ENCODE measurements around the gene ZNF445. TPM values are rescaled to one million over a fixed set of nuclear protein-coding genes. Genes with fewer than 3 reads are reported as not detected.

ZNF445 gene
- total RNA-seq, 1 donor from 2014 or later = 20.4 TPM

DNA sequence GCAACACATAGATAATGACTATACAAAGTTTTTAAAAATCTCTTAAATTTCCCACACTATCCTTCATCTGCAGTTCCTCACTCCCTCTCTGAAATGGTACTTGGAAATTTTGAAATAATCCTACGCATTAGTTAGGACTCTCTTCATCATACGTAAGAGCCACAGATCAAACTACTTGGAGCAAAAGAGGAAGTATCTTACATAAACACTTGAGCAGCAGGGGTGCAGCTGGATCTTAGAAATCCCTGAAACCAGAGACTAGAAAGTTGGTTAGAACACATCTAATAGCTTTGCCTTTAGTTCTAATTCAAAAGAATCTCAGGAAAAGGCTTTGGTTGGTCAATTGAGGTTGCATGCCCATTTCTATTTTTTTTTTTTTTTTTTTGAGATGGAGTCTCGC is 38.8 kb upstream of the ZNF445 start:
- TF ChIP-seq, protein P1, sequence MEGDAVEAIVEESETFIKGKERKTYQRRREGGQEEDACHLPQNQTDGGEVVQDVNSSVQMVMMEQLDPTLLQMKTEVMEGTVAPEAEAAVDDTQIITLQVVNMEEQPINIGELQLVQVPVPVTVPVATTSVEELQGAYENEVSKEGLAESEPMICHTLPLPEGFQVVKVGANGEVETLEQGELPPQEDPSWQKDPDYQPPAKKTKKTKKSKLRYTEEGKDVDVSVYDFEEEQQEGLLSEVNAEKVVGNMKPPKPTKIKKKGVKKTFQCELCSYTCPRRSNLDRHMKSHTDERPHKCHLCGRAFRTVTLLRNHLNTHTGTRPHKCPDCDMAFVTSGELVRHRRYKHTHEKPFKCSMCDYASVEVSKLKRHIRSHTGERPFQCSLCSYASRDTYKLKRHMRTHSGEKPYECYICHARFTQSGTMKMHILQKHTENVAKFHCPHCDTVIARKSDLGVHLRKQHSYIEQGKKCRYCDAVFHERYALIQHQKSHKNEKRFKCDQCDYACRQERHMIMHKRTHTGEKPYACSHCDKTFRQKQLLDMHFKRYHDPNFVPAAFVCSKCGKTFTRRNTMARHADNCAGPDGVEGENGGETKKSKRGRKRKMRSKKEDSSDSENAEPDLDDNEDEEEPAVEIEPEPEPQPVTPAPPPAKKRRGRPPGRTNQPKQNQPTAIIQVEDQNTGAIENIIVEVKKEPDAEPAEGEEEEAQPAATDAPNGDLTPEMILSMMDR (IDR thresholded peaks at IDR 0.05) = no peak
- H3K4me3 Mint-ChIP-seq (ENCODE audit: unreplicated experiment) = no peak overlapping the region
- peaks cover 8% of the 10 kb centered on the region for H3K27me3 Mint-ChIP-seq (ENCODE audit: low read depth)
- H3K4me1 Mint-ChIP-seq (ENCODE audit: low read depth) = peaks cover 5% of the 10 kb centered on the region
- DNase-seq (ENCODE audit: low spot score) = no peak
- H3K36me3 Mint-ChIP-seq (ENCODE audit: low read depth) = no peaks in the 10 kb centered on the region
- H3K27ac Mint-ChIP-seq (ENCODE audit: unreplicated experiment) = no peak overlapping the region
- peaks cover 2% of the 10 kb centered on the region for H3K9me3 Mint-ChIP-seq (ENCODE audit: low read depth)

- H3K27me3 Mint-ChIP-seq (ENCODE audit: low read depth) = peaks cover 2% of the 10 kb centered on the region
- H3K27ac Mint-ChIP-seq (ENCODE audit: unreplicated experiment) = no peak overlapping the region
- TF ChIP-seq, protein P1 (IDR thresholded peaks at IDR 0.05) = no peak
- H3K4me1 Mint-ChIP-seq (ENCODE audit: low read depth) = peaks cover 25% of the 10 kb centered on the region
- H3K36me3 Mint-ChIP-seq (ENCODE audit: low read depth) = no peaks in the 10 kb centered on the region
- no peak overlapping the region for H3K4me3 Mint-ChIP-seq (ENCODE audit: unreplicated experiment)
- no peak for DNase-seq (ENCODE audit: low spot score)
- H3K9me3 Mint-ChIP-seq (ENCODE audit: low read depth) = peaks cover 2% of the 10 kb centered on the region
Observed at GRCh38 chr3:44513513-44513912, 36.0 kb upstream of the ZNF445 start.

DNA sequence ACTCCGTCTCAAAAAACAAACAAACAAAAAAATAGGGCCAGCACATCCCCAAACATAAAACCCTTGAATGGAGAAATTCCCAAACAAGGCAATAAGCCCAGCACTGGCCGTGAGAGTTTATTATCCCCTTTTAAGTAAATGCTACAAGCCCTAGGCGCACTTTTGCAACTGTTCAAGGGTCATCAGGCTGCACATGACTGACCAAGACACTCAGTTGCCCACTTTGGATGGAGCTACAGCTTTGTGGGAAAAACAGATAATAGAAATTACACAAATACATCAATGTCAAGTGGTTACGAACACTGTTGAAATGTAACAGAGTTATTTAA is 33.7 kb upstream of the ZNF445 start:
- peaks cover 1% of the 10 kb centered on the region for H3K9me3 Mint-ChIP-seq (ENCODE audit: low read depth)
- no peak for DNase-seq (ENCODE audit: low spot score)
- H3K4me1 Mint-ChIP-seq (ENCODE audit: low read depth) = peaks cover 39% of the 10 kb centered on the region
- H3K36me3 Mint-ChIP-seq (ENCODE audit: low read depth) = no peaks in the 10 kb centered on the region
- peak overlapping the region; percentile 91 for H3K4me3 Mint-ChIP-seq (ENCODE audit: unreplicated experiment)
- TF ChIP-seq, protein P1 (IDR thresholded peaks at IDR 0.05) = no peak
- H3K27ac Mint-ChIP-seq (ENCODE audit: unreplicated experiment) = peak overlapping the region; percentile 99
- H3K27me3 Mint-ChIP-seq (ENCODE audit: low read depth) = no peaks in the 10 kb centered on the region

DNA sequence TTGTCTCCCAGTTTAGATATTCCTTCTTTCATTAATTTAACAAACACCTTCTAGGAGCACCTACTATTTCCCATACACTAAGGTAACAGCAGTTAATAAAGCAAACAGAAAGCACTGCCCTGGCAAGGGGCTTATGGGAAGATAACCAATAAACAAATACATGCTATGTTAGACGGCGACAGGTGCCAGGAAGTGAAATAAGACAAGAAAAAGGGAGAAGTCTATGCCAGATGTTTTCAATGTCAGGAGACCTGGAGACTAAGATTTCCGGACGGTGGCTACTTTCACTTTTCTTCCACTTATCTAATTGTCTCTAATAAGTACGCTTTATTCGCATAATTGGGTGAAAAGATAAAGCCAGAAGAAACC is 32.5 kb upstream of the ZNF445 start:
- H3K4me3 Mint-ChIP-seq (ENCODE audit: unreplicated experiment) = peak overlapping the region; percentile 91
- H3K4me1 Mint-ChIP-seq (ENCODE audit: low read depth) = peaks cover 39% of the 10 kb centered on the region
- peak overlapping the region; percentile 76 for H3K27ac Mint-ChIP-seq (ENCODE audit: unreplicated experiment)
- no peak for DNase-seq (ENCODE audit: low spot score)
- no peaks in the 10 kb centered on the region for H3K9me3 Mint-ChIP-seq (ENCODE audit: low read depth)
- no peaks in the 10 kb centered on the region for H3K27me3 Mint-ChIP-seq (ENCODE audit: low read depth)
- TF ChIP-seq, protein P1 (IDR thresholded peaks at IDR 0.05) = no peak
- no peaks in the 10 kb centered on the region for H3K36me3 Mint-ChIP-seq (ENCODE audit: low read depth)

DNA sequence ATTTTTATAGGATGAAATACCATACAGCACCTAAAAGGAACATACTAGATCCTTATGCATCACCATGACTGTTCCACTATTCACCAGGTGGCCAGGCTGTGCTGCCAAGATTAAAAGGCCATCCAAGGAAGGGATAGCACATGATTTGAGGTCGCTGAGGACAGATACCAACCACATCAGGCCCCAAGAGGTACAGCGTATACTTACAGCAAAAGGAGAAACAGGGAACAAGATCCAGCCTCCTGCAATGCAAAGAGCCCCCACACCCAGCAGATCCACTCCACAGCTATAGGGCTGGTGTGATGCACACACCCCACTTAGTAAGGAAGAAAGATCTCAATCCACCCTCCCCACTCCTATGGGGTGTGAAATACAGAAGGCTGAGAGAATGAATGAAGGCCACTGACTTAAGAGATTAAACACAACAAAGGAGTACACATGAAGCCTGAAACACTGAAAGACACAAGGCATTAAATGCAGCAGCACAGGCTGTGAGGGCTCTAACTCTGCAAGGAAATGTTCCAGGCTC is 32.0 kb upstream of the ZNF445 start:
- Mint-ChIP-seq H3K9me3 (ENCODE audit: low read depth) (no peaks in the 10 kb centered on the region), H3K27me3 (ENCODE audit: low read depth) (no peaks in the 10 kb centered on the region), H3K4me3 (ENCODE audit: unreplicated experiment) (peak overlapping the region; percentile 91), H3K4me1 (ENCODE audit: low read depth) (peaks cover 39% of the 10 kb centered on the region), H3K36me3 (ENCODE audit: low read depth) (no peaks in the 10 kb centered on the region), H3K27ac (ENCODE audit: unreplicated experiment) (peak overlapping the region; percentile 76)
- TF ChIP-seq, protein P1 (IDR thresholded peaks at IDR 0.05) = no peak
- no peak for DNase-seq (ENCODE audit: low spot score)

Data from chondrocyte (in vitro differentiated cells).